ENCODE data around the gene PLAC1. TPM values are rescaled to one million over a fixed set of nuclear protein-coding genes. Genes with fewer than 3 reads are reported as not detected.

PLAC1 gene
- total RNA-seq, 1 experiment from 2014 or later: 0.91 TPM

DNA sequence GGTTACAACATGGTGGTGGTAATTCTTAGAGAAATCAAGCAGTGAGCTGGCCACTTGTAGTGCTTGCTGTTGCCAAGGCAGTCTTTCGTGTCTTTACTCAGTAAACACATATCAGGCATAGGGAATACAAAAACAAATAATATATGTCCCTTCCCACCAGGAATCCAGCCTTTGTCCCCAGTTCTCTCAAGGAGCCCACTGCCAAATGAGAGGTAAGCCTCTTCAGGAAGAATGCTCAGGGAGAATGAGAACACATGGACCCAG, 421 bp upstream of the PLAC1 start:
- POLR2A ChIA-PET: interaction anchor here (0.6 to 2.6 kb wide), 7 partner anchors 12 to 1699 kb away, joined by 3 to 9 read pairs (median 5); no protein-coding TSS in a partner anchor
- Mint-ChIP-seq H3K36me3 (ENCODE audit: insufficient read depth, unreplicated experiment) (no peaks in the 10 kb centered on the region), H3K4me1 (ENCODE audit: insufficient read depth, unreplicated experiment) (peaks cover 13% of the 10 kb centered on the region), H3K9me3 (ENCODE audit: unreplicated experiment) (no peaks in the 10 kb centered on the region), H3K27me3 (ENCODE audit: insufficient read depth, unreplicated experiment) (peaks cover 33% of the 10 kb centered on the region), H3K4me3 (ENCODE audit: unreplicated experiment) (no peak overlapping the region), H3K27ac (ENCODE audit: low read depth, unreplicated experiment) (no peak overlapping the region)
- CTCF ChIA-PET: interaction anchor here (0.7 to 1.3 kb wide), 2 partner anchors 12 to 54 kb away, joined by 4 read pairs; no protein-coding TSS in a partner anchor
- TF ChIP-seq, protein P1, sequence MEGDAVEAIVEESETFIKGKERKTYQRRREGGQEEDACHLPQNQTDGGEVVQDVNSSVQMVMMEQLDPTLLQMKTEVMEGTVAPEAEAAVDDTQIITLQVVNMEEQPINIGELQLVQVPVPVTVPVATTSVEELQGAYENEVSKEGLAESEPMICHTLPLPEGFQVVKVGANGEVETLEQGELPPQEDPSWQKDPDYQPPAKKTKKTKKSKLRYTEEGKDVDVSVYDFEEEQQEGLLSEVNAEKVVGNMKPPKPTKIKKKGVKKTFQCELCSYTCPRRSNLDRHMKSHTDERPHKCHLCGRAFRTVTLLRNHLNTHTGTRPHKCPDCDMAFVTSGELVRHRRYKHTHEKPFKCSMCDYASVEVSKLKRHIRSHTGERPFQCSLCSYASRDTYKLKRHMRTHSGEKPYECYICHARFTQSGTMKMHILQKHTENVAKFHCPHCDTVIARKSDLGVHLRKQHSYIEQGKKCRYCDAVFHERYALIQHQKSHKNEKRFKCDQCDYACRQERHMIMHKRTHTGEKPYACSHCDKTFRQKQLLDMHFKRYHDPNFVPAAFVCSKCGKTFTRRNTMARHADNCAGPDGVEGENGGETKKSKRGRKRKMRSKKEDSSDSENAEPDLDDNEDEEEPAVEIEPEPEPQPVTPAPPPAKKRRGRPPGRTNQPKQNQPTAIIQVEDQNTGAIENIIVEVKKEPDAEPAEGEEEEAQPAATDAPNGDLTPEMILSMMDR (IDR thresholded peaks at IDR 0.05; ENCODE audit: unreplicated experiment): no peak
- DNase-seq (ENCODE audit: unreplicated experiment): no peak
- BruUV-seq (replicated peaks): no TSS peak
- intact Hi-C loops (cut with micrococcal nuclease): no loop called here

DNA sequence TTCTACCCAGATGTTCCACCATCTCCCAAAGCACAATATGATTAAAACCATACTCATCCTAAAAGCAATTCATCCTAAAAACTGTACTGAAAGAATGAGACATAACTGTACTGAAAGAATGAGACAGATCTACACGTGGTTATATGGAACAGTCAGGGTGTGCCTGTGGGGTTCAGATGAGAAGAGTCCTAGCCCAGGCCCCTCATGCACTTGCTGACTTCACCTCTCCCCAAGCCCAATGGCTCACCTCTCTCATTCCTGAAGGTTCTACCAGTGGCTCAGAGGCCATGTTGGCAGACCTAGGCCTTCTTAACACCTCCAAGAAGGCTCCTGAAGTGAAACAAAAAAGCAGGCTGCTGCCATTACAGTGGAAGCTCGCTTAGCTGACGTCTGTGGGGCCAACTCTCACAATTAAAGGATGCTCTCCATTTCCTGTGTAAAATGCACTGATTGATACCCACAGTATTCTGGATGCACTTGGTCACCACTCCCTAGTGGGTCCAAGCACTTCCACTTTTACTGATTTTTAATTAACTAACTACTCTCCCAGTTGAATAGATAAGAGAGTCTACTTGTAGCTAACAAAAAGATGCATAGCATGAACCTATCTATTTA, 3.8 kb downstream of the PLAC1 start:
- intact Hi-C loops (cut with micrococcal nuclease): no loop called here
- no peaks in the 10 kb centered on the region for H3K9me3 Mint-ChIP-seq (ENCODE audit: unreplicated experiment)
- BruUV-seq (replicated peaks): no TSS peak
- peaks cover 14% of the 10 kb centered on the region for H3K27me3 Mint-ChIP-seq (ENCODE audit: insufficient read depth, unreplicated experiment)
- peaks cover 7% of the 10 kb centered on the region for H3K4me1 Mint-ChIP-seq (ENCODE audit: insufficient read depth, unreplicated experiment)
- H3K27ac Mint-ChIP-seq (ENCODE audit: low read depth, unreplicated experiment): no peak overlapping the region
- DNase-seq (ENCODE audit: unreplicated experiment): no peak
- no peaks in the 10 kb centered on the region for H3K36me3 Mint-ChIP-seq (ENCODE audit: insufficient read depth, unreplicated experiment)
- ChIA-PET CTCF (interaction anchor here (0.7 to 1.1 kb wide), 2 partner anchors 11 to 135 kb away, joined by 3 read pairs; no protein-coding TSS in a partner anchor), POLR2A (no interaction called here)
- TF ChIP-seq, protein P1 (IDR thresholded peaks at IDR 0.05; ENCODE audit: unreplicated experiment): no peak
- H3K4me3 Mint-ChIP-seq (ENCODE audit: unreplicated experiment): no peak overlapping the region

DNA sequence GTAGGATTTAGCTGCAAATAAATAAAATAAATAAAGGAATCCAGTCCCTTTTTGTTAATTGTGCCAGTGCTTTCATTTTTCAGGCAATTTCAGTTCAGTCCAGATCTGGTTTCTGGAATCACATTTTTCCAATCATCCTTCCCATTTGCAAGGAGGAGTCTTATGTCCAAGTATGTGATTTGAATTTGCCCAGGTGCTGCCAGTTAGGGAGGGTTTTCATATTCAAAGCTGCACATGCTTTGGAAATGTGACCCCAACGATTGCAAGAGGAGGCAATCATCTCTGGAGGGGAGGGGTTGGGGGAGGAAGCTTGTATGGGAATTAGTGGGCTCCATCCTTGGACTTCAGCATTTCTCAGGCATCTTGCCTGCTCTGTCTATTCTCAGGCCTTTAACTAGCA, 4.4 kb downstream of the PLAC1 start:
- CTCF ChIA-PET: interaction anchor here (0.5 to 1.3 kb wide), 5 partner anchors 10 to 134 kb away, joined by 3 to 5 read pairs (median 3); no protein-coding TSS in a partner anchor
- intact Hi-C loops (cut with micrococcal nuclease): no loop called here
- Mint-ChIP-seq H3K4me3 (ENCODE audit: unreplicated experiment) (no peak overlapping the region), H3K9me3 (ENCODE audit: unreplicated experiment) (no peaks in the 10 kb centered on the region), H3K27me3 (ENCODE audit: insufficient read depth, unreplicated experiment) (peaks cover 10% of the 10 kb centered on the region), H3K36me3 (ENCODE audit: insufficient read depth, unreplicated experiment) (no peaks in the 10 kb centered on the region), H3K27ac (ENCODE audit: low read depth, unreplicated experiment) (no peak overlapping the region), H3K4me1 (ENCODE audit: insufficient read depth, unreplicated experiment) (peaks cover 6% of the 10 kb centered on the region)
- no peak for DNase-seq (ENCODE audit: unreplicated experiment)
- TF ChIP-seq, protein P1 (IDR thresholded peaks at IDR 0.05; ENCODE audit: unreplicated experiment): no peak
- BruUV-seq (replicated peaks): no TSS peak
- POLR2A ChIA-PET: no interaction called here

DNA sequence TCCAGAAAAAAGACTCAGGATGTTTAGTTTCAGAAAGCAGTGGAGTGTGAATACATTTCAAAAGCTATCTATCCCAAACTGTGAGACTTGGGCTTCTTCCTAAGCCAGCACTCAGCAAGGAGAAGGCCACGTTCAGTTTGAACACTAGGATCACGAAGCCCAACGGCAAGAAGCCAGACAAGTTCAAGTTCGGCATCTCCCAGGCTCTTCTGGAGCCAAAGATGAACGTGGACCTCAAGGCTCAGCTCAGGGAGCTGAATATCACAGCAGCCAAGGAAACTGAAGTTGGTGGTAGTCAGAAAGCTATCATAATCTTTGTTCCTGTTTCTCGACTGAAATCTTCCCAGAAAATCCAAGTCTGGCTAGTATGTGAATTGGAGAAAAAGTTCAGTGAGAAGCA, 7.6 kb downstream of the PLAC1 start:
- TF ChIP-seq, protein P1 (IDR thresholded peaks at IDR 0.05; ENCODE audit: unreplicated experiment): no peak
- intact Hi-C loops (cut with micrococcal nuclease): no loop called here
- Mint-ChIP-seq H3K4me1 (ENCODE audit: insufficient read depth, unreplicated experiment) (peaks cover 11% of the 10 kb centered on the region), H3K36me3 (ENCODE audit: insufficient read depth, unreplicated experiment) (no peaks in the 10 kb centered on the region), H3K27ac (ENCODE audit: low read depth, unreplicated experiment) (no peak overlapping the region), H3K27me3 (ENCODE audit: insufficient read depth, unreplicated experiment) (peaks cover 12% of the 10 kb centered on the region), H3K4me3 (ENCODE audit: unreplicated experiment) (no peak overlapping the region), H3K9me3 (ENCODE audit: unreplicated experiment) (no peaks in the 10 kb centered on the region)
- no TSS peak for BruUV-seq (replicated peaks)
- ChIA-PET CTCF (no interaction called here), POLR2A (no interaction called here)
- no peak for DNase-seq (ENCODE audit: unreplicated experiment)

All from MCF 10A (cell line).